Activated naive CD4-positive, alpha-beta T cell treated with anti-CD3 and anti-CD28 coated beads for 36 hours (primary cell): Measurements from ENCODE around the gene PRR11. TPM values are rescaled to one million over a fixed set of nuclear protein-coding genes. Genes with fewer than 3 reads are reported as not detected.
"Not testable (repeated sequence)": the region's sequence is repeated elsewhere in the genome, so short reads cannot be mapped to it uniquely, and the experiment has no call there.

Experiments
- CTCF ChIA-PET: fragments of 350-600 bp; sonication (Branson Sonifier 250); formaldehyde crosslinking; loops from one replicate; lab custom pipeline; 2021; ENCODE audit warnings: antibody characterized with exemption; lab: Charles Lee
- DNase-seq: peaks from one replicate; pipeline ENCODE4 v3.0.0-alpha.2; 2020
- H3K27ac Mint-ChIP-seq: one replicate; pipeline ENCODE4 v1.8.0; 2021; ENCODE audit warnings: mild to moderate bottlenecking, mixed read lengths
- H3K27me3 Mint-ChIP-seq: one replicate; pipeline ENCODE4 v1.8.0; 2021; ENCODE audit warnings: low read depth, mixed read lengths
- H3K36me3 Mint-ChIP-seq: one replicate; pipeline ENCODE4 v1.8.0; 2021; ENCODE audit warnings: low read depth, mixed read lengths
- H3K4me1 Mint-ChIP-seq: one replicate; pipeline ENCODE4 v1.8.0; 2021; ENCODE audit warnings: low read depth, mixed read lengths
- H3K4me3 Mint-ChIP-seq: one replicate; pipeline ENCODE4 v1.8.0; 2021; ENCODE audit warnings: mild to moderate bottlenecking, moderate library complexity, mixed read lengths
- H3K9me3 Mint-ChIP-seq: one replicate; pipeline ENCODE4 v1.8.0; 2021; ENCODE audit warnings: mixed read lengths
- intact Hi-C: fragments of 100-400 bp; cut with micrococcal nuclease; formaldehyde crosslinking; loops from one replicate; pipeline ENCODE4 v1.15.1; 2023
- microRNA-seq: library from miRNA; unstranded; fragments of <30 nt; microRNA quantifications from one replicate; pipeline ENCODE4 v1.2.0, GENCODE V29; 2022; ENCODE audit warnings: borderline microRNAs expressed, borderline replicate concordance
- total RNA-seq, 2 experiments: library from RNA; stranded (reverse); gene quantifications; one replicate each; pipeline ENCODE4 v1.2.3, GENCODE V29; 2021

Gene PRR11
- total RNA-seq, 2 experiments from 2014 or later = 77.4 to 82.1 TPM

DNA sequence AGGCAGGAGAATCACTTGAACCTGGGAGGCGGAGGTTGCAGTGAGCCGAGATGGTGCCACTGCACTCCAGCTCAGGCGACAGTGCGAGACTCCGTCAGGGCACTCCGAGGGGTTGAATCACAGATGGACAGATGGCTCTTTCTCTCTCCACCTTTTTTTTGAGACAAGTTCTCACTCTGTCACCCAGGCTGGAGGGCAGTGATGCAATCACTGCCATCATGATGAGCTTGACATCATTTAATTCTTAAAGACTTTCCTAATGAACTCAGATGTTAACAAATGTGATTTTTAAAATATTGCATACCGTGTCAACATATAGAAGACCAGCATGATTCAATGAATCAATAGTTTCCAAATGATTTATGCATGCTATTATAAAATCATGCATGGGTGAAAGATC lies 68.3 kb downstream of the PRR11 start:
- Mint-ChIP-seq H3K36me3 (no peaks in the 10 kb centered on the region), H3K27ac (no peak overlapping the region), H3K9me3 (no peaks in the 10 kb centered on the region), H3K27me3 (no peaks in the 10 kb centered on the region), H3K4me1 (peaks cover 13% of the 10 kb centered on the region), H3K4me3 (no peak overlapping the region)
- no peak for DNase-seq
- CTCF ChIA-PET = interaction anchor here (0.6 kb wide), 2 partner anchors 34 to 210 kb away, joined by 3 to 4 read pairs; no protein-coding TSS in a partner anchor
- intact Hi-C loops = loop anchor here (5.0 kb wide), 2 partner anchors 103 to 117 kb away; partner anchors contain the start of gene TRIM37

DNA sequence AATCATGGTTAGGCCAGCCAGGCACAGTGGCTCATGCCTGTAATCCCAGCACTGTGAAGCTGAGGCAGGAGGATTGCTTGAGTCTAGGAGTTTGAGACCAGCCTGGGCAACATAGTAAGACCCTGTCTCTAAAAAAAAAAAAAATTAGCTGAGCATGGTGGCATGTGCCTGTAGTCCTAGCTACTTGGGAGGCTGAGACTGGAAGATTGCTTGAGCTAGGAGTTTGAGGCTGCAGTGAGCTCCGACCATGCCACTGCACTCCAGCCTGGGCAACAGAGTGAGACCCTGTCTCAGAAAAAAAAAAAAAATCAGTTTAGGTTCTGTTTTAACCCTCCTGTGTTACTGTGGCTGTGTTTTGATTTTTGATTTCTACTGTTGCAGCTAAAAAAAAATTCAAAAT lies 73.0 kb downstream of the PRR11 start:
- CTCF ChIA-PET = interaction anchor here (0.6 to 1.0 kb wide), 2 partner anchors 39 to 82 kb away, joined by 3 read pairs; no protein-coding TSS in a partner anchor
- H3K27ac Mint-ChIP-seq, intact Hi-C loops, DNase-seq, H3K4me3 Mint-ChIP-seq, H3K4me1 Mint-ChIP-seq, H3K9me3 Mint-ChIP-seq, H3K27me3 Mint-ChIP-seq, H3K36me3 Mint-ChIP-seq: not testable (repeated sequence)

DNA sequence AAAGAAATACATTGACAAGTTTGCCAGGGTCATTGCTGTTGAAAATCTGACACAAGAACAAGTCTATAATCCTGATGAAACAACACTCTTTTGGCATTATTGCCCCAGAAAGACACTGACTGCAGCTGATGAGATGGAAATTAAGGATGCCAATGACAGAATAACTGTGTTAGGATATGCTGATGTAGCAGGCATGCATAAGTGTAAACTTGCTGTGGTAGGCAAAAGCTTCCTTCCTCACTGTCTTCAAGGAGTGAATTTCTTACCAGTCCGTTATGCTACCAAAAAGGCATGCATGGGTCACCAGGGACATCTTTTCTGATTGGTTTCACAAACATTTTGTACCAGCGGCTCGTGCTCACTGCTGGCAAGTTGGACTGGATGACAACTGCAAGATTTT lies 75.2 kb downstream of the PRR11 start:
- intact Hi-C loops = no loop called here
- H3K27ac Mint-ChIP-seq = no peak overlapping the region
- no peak overlapping the region for H3K4me3 Mint-ChIP-seq
- DNase-seq = no peak
- no peaks in the 10 kb centered on the region for H3K27me3 Mint-ChIP-seq
- H3K4me1 Mint-ChIP-seq = no peaks in the 10 kb centered on the region
- H3K9me3 Mint-ChIP-seq = no peaks in the 10 kb centered on the region
- CTCF ChIA-PET = no interaction called here
- H3K36me3 Mint-ChIP-seq = no peaks in the 10 kb centered on the region

- Mint-ChIP-seq H3K4me1 (no peaks in the 10 kb centered on the region), H3K27ac (no peak overlapping the region), H3K27me3 (no peaks in the 10 kb centered on the region), H3K9me3 (no peaks in the 10 kb centered on the region), H3K4me3 (no peak overlapping the region), H3K36me3 (no peaks in the 10 kb centered on the region)
- CTCF ChIA-PET = no interaction called here
- intact Hi-C loops = no loop called here
- DNase-seq = no peak
These were observed 79.1 kb downstream of the PRR11 start for GRCh38 chr17:59234631-59235030.

- Mint-ChIP-seq H3K36me3 (no peaks in the 10 kb centered on the region), H3K4me3 (no peak overlapping the region), H3K4me1 (no peaks in the 10 kb centered on the region), H3K9me3 (no peaks in the 10 kb centered on the region), H3K27me3 (no peaks in the 10 kb centered on the region), H3K27ac (no peak overlapping the region)
- CTCF ChIA-PET = no interaction called here
- no peak for DNase-seq
- intact Hi-C loops = no loop called here
These were observed 83.4 kb downstream of the PRR11 start for GRCh38 chr17:59238906-59239305.

DNA sequence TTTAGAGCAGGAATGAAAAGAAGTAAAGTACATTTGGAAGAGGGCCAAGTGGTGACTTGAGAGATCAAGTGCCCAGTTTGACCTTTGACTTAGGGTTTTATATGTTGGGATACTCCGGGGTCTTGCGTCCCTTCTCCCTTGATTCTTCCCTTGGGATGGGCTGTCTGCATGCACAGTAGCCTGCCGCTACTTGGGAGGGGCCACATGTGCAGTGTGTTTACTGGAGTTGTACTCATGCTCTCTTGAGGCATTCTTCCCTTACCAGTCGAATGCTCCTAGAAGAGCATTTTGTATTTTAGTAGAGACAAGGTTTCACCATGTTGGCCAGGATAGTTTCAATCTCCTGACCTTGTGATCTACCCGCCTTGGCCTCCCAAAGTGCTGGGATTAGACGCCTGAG lies 88.5 kb downstream of the PRR11 start:
- DNase-seq = no peak
- Mint-ChIP-seq H3K4me1 (no peaks in the 10 kb centered on the region), H3K9me3 (no peaks in the 10 kb centered on the region), H3K27ac (no peak overlapping the region), H3K27me3 (no peaks in the 10 kb centered on the region), H3K4me3 (no peak overlapping the region), H3K36me3 (no peaks in the 10 kb centered on the region)
- intact Hi-C loops = no loop called here
- CTCF ChIA-PET = no interaction called here

Small RNAs within 50 kb of the gene (microRNA-seq; reads per million reads assigned to microRNA genes)
- gene MIR301A (1,332 reads per million, percentile 86 among the genes with 10 or more reads in this experiment), gene MIR454 (1,670 reads per million, percentile 87 among the genes with 10 or more reads in this experiment)

Other genes with a start within 250 kb of the PRR11 start
- 10 to 100 TPM; 19.9 to 24.1 TPM for gene TRIM37, start 48.9 kb upstream of the PRR11 start, total RNA-seq
- gene SKA2, start 560 bp upstream of the PRR11 start, total RNA-seq = 10 to 100 TPM; 74.6 to 86.5 TPM
- gene SMG8, start 54.3 kb downstream of the PRR11 start, total RNA-seq = 10 to 100 TPM; 11.1 to 11.9 TPM
- 1 to 10 TPM; 2.2 TPM for gene GDPD1, start 64.8 kb downstream of the PRR11 start, total RNA-seq
- gene YPEL2, start 175.9 kb downstream of the PRR11 start, total RNA-seq = 1 to 10 TPM; 4.3 to 4.4 TPM